ENCODE results near the gene WDR82.

The WDR82 gene

GRCh38 chr3:52253314-52254304 is 24.8 kb downstream of the WDR82 start:
- DNase-seq: peak; percentile 80

GRCh38 chr3:52250122-52250521 is 28.3 kb downstream of the WDR82 start:
- peak; percentile 20 for DNase-seq

- DNase-seq: no peak
Measured at GRCh38 chr3:52249683-52250082, 28.8 kb downstream of the WDR82 start.

GRCh38 chr3:52248816-52249547 is 29.5 kb downstream of the WDR82 start:
- peak; percentile 55 for DNase-seq

GRCh38 chr3:52248165-52248541 is 30.3 kb downstream of the WDR82 start:
- no peak for DNase-seq

GRCh38 chr3:52247409-52248164 is 30.9 kb downstream of the WDR82 start:
- DNase-seq: peak; percentile 23

- peak; percentile 39 for DNase-seq
Measured at GRCh38 chr3:52246728-52247408, 31.6 kb downstream of the WDR82 start.

- no peak for DNase-seq
Measured at GRCh38 chr3:52246264-52246620, 32.2 kb downstream of the WDR82 start.

- DNase-seq: peak; percentile 72
Measured at GRCh38 chr3:52245322-52246263, 32.9 kb downstream of the WDR82 start, which contains the start of gene PPM1M. TSS of gene PPM1M (plus strand) at chr3:52245759. CDS start at chr3:52245825, 66 bp downstream.

GRCh38 chr3:52243791-52244628 is 34.4 kb downstream of the WDR82 start:
- DNase-seq: peak; percentile 50

GRCh38 chr3:52242039-52242438 is 36.4 kb downstream of the WDR82 start:
- DNase-seq: no peak

GRCh38 chr3:52240886-52241370 is 37.5 kb downstream of the WDR82 start:
- peak; percentile 19 for DNase-seq

- DNase-seq: peak; percentile 51
Measured at GRCh38 chr3:52240059-52240885, 38.2 kb downstream of the WDR82 start.

GRCh38 chr3:52238761-52239701 is 39.4 kb downstream of the WDR82 start, which contains the start of gene TWF2:
TSS of gene TWF2 (minus strand) at chr3:52239158. CDS start at chr3:52239016, 142 bp downstream.
- DNase-seq: peak; percentile 91

GRCh38 chr3:52238193-52238760 is 40.2 kb downstream of the WDR82 start:
- DNase-seq: no peak

GRCh38 chr3:52237657-52238172 is 40.7 kb downstream of the WDR82 start:
- no peak for DNase-seq

- DNase-seq: no peak
Measured at GRCh38 chr3:52237006-52237656, 41.3 kb downstream of the WDR82 start.
